GM23338 (cell line): ENCODE data around the gene SF3B2.

Experiments
- EZH2 ChIP-seq: fragments of 200-600 bp; sonication (generic); IDR thresholded peaks from one replicate; pipeline ENCODE4 v1.8.0; 2017; ENCODE audit warnings: antibody characterized with exemption, mild to moderate bottlenecking, low read depth; ENCODE audit not compliant: unreplicated experiment
- POLR2AphosphoS5 ChIP-seq: IDR thresholded peaks from 2 replicates; pipeline ENCODE4 v1.6.1; 2016; ENCODE audit warnings: antibody characterized with exemption, low read depth
- TF ChIP-seq, protein P1 (sequence below), 2 experiments: fragments of 200-600 bp in 1 of 2; sonication (generic) in 1 of 2; conservative IDR thresholded peaks; 2 replicates each; pipeline versions ENCODE4 v1.5.1 to v1.6.1; 2016 to 2017; ENCODE audit warnings: antibody characterized with exemption in 2 of 2, low read depth in 2 of 2, mild to moderate bottlenecking in 2 of 2, moderate library complexity in 1 of 2
- TF ChIP-seq, protein P2 (sequence below): IDR thresholded peaks from one replicate; pipeline ENCODE4 v1.6.1; 2018; ENCODE audit warnings: antibody characterized with exemption; ENCODE audit not compliant: unreplicated experiment

DNA sequence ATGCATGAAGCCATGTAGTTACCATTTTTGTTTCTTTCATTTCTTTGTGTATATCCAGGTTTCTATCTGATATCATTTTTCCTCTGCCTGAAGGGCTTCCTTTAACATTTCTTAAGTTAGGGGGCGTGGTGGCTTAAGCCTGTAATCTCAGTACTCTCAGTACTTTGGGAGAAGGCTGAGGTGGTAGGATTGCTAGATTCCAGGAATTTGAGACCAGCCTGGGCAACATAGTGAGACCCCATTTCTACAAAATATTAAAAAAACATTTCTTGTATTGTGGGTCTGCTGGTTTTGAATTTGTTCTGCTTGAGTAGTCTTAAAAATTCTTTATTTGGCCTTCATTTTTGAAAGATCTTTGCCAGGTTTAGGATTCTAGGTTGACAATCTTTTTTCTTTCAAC is 12.4 kb downstream of the SF3B2 start:
- TF ChIP-seq, protein P1, sequence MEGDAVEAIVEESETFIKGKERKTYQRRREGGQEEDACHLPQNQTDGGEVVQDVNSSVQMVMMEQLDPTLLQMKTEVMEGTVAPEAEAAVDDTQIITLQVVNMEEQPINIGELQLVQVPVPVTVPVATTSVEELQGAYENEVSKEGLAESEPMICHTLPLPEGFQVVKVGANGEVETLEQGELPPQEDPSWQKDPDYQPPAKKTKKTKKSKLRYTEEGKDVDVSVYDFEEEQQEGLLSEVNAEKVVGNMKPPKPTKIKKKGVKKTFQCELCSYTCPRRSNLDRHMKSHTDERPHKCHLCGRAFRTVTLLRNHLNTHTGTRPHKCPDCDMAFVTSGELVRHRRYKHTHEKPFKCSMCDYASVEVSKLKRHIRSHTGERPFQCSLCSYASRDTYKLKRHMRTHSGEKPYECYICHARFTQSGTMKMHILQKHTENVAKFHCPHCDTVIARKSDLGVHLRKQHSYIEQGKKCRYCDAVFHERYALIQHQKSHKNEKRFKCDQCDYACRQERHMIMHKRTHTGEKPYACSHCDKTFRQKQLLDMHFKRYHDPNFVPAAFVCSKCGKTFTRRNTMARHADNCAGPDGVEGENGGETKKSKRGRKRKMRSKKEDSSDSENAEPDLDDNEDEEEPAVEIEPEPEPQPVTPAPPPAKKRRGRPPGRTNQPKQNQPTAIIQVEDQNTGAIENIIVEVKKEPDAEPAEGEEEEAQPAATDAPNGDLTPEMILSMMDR (conservative IDR thresholded peaks at IDR 0.05; ENCODE audit: low read depth in 2 of 2) = no peak
- TF ChIP-seq, protein P2, sequence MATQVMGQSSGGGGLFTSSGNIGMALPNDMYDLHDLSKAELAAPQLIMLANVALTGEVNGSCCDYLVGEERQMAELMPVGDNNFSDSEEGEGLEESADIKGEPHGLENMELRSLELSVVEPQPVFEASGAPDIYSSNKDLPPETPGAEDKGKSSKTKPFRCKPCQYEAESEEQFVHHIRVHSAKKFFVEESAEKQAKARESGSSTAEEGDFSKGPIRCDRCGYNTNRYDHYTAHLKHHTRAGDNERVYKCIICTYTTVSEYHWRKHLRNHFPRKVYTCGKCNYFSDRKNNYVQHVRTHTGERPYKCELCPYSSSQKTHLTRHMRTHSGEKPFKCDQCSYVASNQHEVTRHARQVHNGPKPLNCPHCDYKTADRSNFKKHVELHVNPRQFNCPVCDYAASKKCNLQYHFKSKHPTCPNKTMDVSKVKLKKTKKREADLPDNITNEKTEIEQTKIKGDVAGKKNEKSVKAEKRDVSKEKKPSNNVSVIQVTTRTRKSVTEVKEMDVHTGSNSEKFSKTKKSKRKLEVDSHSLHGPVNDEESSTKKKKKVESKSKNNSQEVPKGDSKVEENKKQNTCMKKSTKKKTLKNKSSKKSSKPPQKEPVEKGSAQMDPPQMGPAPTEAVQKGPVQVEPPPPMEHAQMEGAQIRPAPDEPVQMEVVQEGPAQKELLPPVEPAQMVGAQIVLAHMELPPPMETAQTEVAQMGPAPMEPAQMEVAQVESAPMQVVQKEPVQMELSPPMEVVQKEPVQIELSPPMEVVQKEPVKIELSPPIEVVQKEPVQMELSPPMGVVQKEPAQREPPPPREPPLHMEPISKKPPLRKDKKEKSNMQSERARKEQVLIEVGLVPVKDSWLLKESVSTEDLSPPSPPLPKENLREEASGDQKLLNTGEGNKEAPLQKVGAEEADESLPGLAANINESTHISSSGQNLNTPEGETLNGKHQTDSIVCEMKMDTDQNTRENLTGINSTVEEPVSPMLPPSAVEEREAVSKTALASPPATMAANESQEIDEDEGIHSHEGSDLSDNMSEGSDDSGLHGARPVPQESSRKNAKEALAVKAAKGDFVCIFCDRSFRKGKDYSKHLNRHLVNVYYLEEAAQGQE = no peak
- TF ChIP-seq POLR2AphosphoS5 (no peak), EZH2 (no peak)
